ENCODE measurements around the gene HEBP2. TPM values are rescaled to one million over a fixed set of nuclear protein-coding genes. Genes with fewer than 3 reads are reported as not detected.

The HEBP2 gene
- total RNA-seq, 1 donor from 2014 or later = 40.5 TPM

GRCh38 chr6:138441965-138442364 lies 37.9 kb downstream of the HEBP2 start:
- Histone ChIP-seq H3K27me3 (ENCODE audit: insufficient read depth, low read length) (no peaks in the 10 kb centered on the region), H3K79me2 (ENCODE audit: insufficient read depth, low read length) (no peaks in the 10 kb centered on the region), H3K4me1 (ENCODE audit: insufficient read depth, low read length) (no peaks in the 10 kb centered on the region), H4K20me1 (ENCODE audit: insufficient read depth, low read length) (no peaks in the 10 kb centered on the region), H3K9ac (ENCODE audit: low read length) (no peak overlapping the region), H3K36me3 (ENCODE audit: insufficient read depth, low read length) (peaks cover 3% of the 10 kb centered on the region), H3K4me3 (ENCODE audit: insufficient read depth, low read depth, low read length) (no peak overlapping the region), H2AFZ (ENCODE audit: low read depth, low read length) (no peak overlapping the region), H3K4me2 (ENCODE audit: low read length) (no peak overlapping the region), H3K27ac (ENCODE audit: low read depth, low read length) (no peak overlapping the region), H3K9me3 (ENCODE audit: insufficient read depth, low read depth, low read length) (no peaks in the 10 kb centered on the region)
- Mint-ChIP-seq H3K9me3 (ENCODE audit: unreplicated experiment) (no peaks in the 10 kb centered on the region), H3K4me3 (ENCODE audit: unreplicated experiment) (no peak overlapping the region), H3K27ac (ENCODE audit: unreplicated experiment) (no peak overlapping the region), H3K4me1 (ENCODE audit: low read depth, unreplicated experiment) (no peaks in the 10 kb centered on the region), H3K27me3 (ENCODE audit: low read depth, unreplicated experiment) (no peaks in the 10 kb centered on the region), H3K36me3 (ENCODE audit: low read depth, unreplicated experiment) (peaks cover 3% of the 10 kb centered on the region)
- TF ChIP-seq CTCF (IDR thresholded peaks at IDR 0.05; ENCODE audit: insufficient read depth, low read depth, low read length) = no peak
- no peak for TF ChIP-seq EZH2 (IDR thresholded peaks at IDR 0.05; ENCODE audit: insufficient read depth, low read length)
- FAIRE-seq = no peak
- no peak for DNase-seq (ENCODE audit: low read depth)

GRCh38 chr6:138442663-138443062 lies 38.6 kb downstream of the HEBP2 start:
- no peaks in the 10 kb centered on the region for H3K9me3 Mint-ChIP-seq (ENCODE audit: unreplicated experiment)
- peaks cover 3% of the 10 kb centered on the region for H3K36me3 Mint-ChIP-seq (ENCODE audit: low read depth, unreplicated experiment)

GRCh38 chr6:138443979-138444378 lies 40.0 kb downstream of the HEBP2 start:
- H3K4me3 Mint-ChIP-seq (ENCODE audit: unreplicated experiment) = no peak overlapping the region
- Histone ChIP-seq H3K4me3 (ENCODE audit: insufficient read depth, low read depth, low read length) (no peak overlapping the region), H3K4me1 (ENCODE audit: insufficient read depth, low read length) (no peaks in the 10 kb centered on the region), H2AFZ (ENCODE audit: low read depth, low read length) (no peak overlapping the region), H4K20me1 (ENCODE audit: insufficient read depth, low read length) (no peaks in the 10 kb centered on the region), H3K9me3 (ENCODE audit: insufficient read depth, low read depth, low read length) (no peaks in the 10 kb centered on the region), H3K4me2 (ENCODE audit: low read length) (no peak overlapping the region), H3K36me3 (ENCODE audit: insufficient read depth, low read length) (peaks cover 3% of the 10 kb centered on the region), H3K79me2 (ENCODE audit: insufficient read depth, low read length) (no peaks in the 10 kb centered on the region), H3K27me3 (ENCODE audit: insufficient read depth, low read length) (no peaks in the 10 kb centered on the region), H3K27ac (ENCODE audit: low read depth, low read length) (no peak overlapping the region), H3K9ac (ENCODE audit: low read length) (no peak overlapping the region)
- H3K27me3 Mint-ChIP-seq (ENCODE audit: low read depth, unreplicated experiment) = no peaks in the 10 kb centered on the region
- H3K27ac Mint-ChIP-seq (ENCODE audit: unreplicated experiment) = no peak overlapping the region
- H3K9me3 Mint-ChIP-seq (ENCODE audit: unreplicated experiment) = no peaks in the 10 kb centered on the region
- peaks cover 3% of the 10 kb centered on the region for H3K36me3 Mint-ChIP-seq (ENCODE audit: low read depth, unreplicated experiment)
- DNase-seq (ENCODE audit: low read depth) = no peak
- H3K4me1 Mint-ChIP-seq (ENCODE audit: low read depth, unreplicated experiment) = no peaks in the 10 kb centered on the region
- FAIRE-seq = no peak
- TF ChIP-seq EZH2 (IDR thresholded peaks at IDR 0.05; ENCODE audit: insufficient read depth, low read length) (no peak), CTCF (IDR thresholded peaks at IDR 0.05; ENCODE audit: insufficient read depth, low read depth, low read length) (no peak)

More at GRCh38 chr6:138442663-138443062, 38.6 kb downstream of the HEBP2 start:
- Histone ChIP-seq H4K20me1 (ENCODE audit: insufficient read depth, low read length) (no peaks in the 10 kb centered on the region), H3K27ac (ENCODE audit: low read depth, low read length) (no peak overlapping the region), H3K4me1 (ENCODE audit: insufficient read depth, low read length) (no peaks in the 10 kb centered on the region), H3K79me2 (ENCODE audit: insufficient read depth, low read length) (no peaks in the 10 kb centered on the region), H3K9me3 (ENCODE audit: insufficient read depth, low read depth, low read length) (no peaks in the 10 kb centered on the region), H3K4me2 (ENCODE audit: low read length) (no peak overlapping the region), H2AFZ (ENCODE audit: low read depth, low read length) (no peak overlapping the region), H3K9ac (ENCODE audit: low read length) (no peak overlapping the region), H3K4me3 (ENCODE audit: insufficient read depth, low read depth, low read length) (no peak overlapping the region), H3K36me3 (ENCODE audit: insufficient read depth, low read length) (peaks cover 3% of the 10 kb centered on the region), H3K27me3 (ENCODE audit: insufficient read depth, low read length) (no peaks in the 10 kb centered on the region)
- Mint-ChIP-seq H3K27me3 (ENCODE audit: low read depth, unreplicated experiment) (no peaks in the 10 kb centered on the region), H3K4me1 (ENCODE audit: low read depth, unreplicated experiment) (no peaks in the 10 kb centered on the region), H3K27ac (ENCODE audit: unreplicated experiment) (no peak overlapping the region), H3K4me3 (ENCODE audit: unreplicated experiment) (no peak overlapping the region)
- no peak for TF ChIP-seq EZH2 (IDR thresholded peaks at IDR 0.05; ENCODE audit: insufficient read depth, low read length)
- no peak for DNase-seq (ENCODE audit: low read depth)
- no peak for FAIRE-seq

All from astrocyte (in vitro differentiated cells and primary cell).